HG02884 (cell line): Measurements from ENCODE around the gene ALAD.
"Not testable (repeated sequence)": the region's sequence is repeated elsewhere in the genome, so short reads cannot be mapped to it uniquely, and the experiment has no call there.

ENCODE experiments used
- ATAC-seq: cut with Tn5 transposase; IDR thresholded peaks from one replicate; pipeline ENCODE4 v1.9.1; 2021; ENCODE audit warnings: mild to moderate bottlenecking, moderate library complexity; ENCODE audit not compliant: unreplicated experiment

ALAD gene

GRCh38 chr9:113375057-113376023, 25.7 kb downstream of the ALAD start:
- no peak for ATAC-seq

GRCh38 chr9:113373676-113374392, 27.2 kb downstream of the ALAD start:
- ATAC-seq, result no peak

DNA sequence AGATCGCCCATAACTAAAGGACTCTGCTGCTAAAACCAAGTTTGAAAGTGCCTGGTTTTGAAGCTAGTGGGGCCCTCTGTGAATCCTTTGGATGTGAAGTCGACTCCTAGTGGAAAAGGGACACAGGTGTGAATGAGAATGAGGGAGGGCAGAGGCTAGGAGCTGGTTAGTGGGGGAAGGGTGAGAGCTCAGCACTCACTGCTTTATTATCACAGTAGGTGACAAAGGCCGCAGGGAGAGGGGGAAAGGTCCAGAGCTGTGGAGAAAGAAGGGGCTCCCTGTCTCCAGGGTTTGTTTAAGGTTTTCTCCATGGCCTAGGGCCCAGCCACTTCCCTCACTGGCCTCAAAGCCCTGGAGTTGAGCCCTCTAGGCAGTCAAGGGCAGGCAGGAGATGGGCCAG, 27.8 kb downstream of the ALAD start:
- ATAC-seq, result no peak

DNA sequence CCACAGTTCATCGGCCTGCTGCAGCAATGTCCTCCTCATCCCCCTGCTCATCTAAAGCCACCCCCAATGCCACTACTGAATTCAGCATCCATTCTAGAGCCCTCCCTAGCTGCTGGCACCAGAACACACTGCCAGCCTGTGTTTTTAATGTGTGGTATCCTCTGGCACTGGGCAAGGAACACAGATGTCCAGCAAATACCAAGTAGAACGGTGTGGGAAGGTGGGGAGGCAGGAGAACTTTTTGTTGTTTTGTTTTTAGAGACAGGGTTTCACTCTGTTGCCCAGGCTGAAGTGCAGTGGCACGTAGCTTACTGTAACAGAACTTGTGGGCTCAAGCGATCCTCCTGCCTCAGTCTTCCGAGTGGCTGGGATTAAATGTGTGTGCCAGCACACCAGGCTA, 29.0 kb downstream of the ALAD start:
- ATAC-seq, result no peak

GRCh38 chr9:113370806-113371325, 30.2 kb downstream of the ALAD start:
- no peak for ATAC-seq

DNA sequence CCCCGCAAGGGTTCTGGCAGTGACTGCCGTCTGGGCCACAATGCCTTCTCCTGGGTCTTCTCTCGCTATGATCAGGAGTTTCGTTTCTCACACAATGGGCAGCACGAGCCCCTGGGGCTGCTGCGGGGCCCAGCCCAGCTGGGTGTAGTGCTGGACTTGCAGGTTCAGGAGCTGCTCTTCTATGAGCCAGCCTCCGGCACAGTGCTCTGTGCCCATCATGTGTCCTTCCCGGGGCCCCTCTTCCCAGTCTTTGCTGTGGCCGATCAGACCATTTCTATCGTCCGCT, 31.3 kb downstream of the ALAD start:
- ATAC-seq, result no peak

GRCh38 chr9:113368982-113369854, 31.9 kb downstream of the ALAD start:
- ATAC-seq, result no peak

- ATAC-seq, result no peak
These were observed 32.6 kb downstream of the ALAD start for GRCh38 chr9:113368348-113368981.

DNA sequence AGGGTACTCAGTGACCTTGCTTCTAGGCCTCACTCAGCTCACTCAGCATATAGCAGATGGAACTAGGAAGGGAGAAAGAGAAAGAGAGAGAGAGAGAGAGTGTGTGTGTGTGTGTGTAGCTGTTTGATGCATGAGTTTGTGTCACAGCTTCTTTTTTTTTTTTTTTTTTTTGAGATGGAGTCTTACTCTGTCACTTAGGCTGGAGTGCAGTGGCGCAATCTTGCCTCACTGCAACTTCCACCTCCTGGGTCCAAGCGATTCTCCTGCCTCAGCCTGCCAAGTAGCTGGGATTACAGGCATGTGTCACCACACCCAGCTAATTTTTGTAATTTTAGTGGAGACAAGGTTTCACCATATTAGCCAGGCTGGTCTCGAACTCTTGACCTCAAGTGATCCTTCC, 35.4 kb downstream of the ALAD start:
- ATAC-seq, result not testable (repeated sequence)

GRCh38 chr9:113364951-113365350, 36.1 kb downstream of the ALAD start:
- no peak for ATAC-seq

GRCh38 chr9:113363336-113363735, 37.7 kb downstream of the ALAD start:
- ATAC-seq, result no peak

DNA sequence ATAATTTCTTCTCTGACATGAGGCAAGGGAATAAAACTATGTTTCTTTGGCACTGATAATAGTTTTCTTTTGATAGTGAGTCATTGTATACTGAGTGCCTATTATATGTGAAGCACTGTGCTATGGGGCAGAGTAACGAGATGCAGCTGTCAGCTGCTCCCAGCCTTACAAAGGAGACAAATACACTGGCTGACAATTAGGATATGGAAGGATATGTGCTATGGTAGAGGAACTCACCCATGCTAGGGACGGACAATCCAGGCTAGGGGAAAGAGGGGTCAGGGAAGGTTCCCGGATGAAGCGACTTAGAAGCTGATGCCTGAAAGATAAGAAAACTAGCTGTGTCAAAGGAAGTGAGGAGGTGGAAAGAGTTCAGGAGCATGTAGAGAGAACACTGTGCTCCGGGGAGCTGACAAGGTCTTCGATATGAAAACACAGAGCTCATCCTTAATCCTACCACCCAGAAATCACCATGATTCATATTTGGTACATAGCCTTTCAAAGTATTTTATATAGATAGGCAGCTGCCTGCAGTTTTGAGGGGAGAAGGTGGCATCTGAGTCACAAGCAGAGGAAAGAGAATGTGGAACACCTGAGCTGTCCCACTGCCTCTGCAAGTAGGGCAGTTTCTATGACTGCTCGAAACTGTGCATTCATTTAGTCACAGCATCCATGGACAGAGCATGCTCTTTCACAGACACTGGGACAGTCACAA, 39.6 kb downstream of the ALAD start:
- ATAC-seq, result no peak

DNA sequence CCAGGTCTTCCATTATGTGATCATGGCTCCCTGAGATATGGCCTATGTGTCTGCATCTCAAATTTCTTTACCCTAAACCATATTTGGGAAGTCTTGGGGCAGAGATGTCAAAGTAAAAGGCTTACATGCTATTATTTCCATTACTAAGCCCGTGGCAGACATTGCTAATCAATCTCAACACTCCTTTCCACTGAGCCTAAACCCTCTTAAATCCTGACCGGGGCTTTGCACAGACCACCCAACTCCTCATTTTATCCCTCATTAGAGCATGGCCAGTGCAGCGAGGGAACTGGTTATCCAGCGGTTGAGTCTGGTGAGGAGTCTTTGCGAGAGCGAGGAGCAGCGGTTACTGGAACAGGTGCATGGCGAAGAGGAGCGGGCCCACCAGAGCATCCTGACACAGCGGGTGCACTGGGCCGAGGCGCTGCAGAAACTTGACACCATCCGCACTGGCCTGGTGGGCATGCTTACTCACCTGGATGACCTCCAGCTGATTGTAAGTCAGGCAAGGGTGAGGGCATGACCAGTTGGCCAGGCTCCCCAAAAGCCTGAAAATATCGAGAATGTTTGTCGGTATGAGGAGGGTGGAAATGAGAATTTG, 40.7 kb downstream of the ALAD start:
- no peak for ATAC-seq

- ATAC-seq, result no peak
These were observed 41.7 kb downstream of the ALAD start for GRCh38 chr9:113359385-113359784.

DNA sequence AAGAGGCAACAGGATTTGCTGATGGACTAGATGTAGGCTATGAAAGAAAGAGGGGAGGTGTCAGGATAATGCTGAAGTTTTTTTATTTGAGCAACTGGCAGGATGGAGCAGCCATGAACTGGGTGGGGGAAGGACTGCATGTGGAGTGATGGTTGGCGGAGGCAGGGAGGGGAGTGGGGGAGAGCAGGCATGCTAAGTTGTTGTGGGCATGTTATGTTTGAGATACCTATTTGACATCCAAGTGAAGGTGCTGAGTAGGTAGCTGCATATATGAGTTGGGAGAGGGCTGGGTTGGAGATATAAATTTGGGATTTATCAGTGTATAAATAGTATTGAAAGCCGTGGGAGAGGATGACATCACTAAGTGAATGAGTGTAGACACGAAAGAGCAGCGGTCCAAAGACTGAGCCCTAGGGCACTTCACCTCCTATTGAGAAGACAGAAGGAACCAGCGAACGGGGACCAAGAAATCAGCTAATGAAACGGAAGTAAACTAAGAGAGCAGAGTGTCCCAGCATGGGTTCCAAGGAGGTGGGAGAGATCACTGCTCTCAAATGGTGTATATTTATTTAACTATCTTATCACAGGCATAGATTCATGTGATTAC, 44.3 kb downstream of the ALAD start:
- ATAC-seq, result no peak

DNA sequence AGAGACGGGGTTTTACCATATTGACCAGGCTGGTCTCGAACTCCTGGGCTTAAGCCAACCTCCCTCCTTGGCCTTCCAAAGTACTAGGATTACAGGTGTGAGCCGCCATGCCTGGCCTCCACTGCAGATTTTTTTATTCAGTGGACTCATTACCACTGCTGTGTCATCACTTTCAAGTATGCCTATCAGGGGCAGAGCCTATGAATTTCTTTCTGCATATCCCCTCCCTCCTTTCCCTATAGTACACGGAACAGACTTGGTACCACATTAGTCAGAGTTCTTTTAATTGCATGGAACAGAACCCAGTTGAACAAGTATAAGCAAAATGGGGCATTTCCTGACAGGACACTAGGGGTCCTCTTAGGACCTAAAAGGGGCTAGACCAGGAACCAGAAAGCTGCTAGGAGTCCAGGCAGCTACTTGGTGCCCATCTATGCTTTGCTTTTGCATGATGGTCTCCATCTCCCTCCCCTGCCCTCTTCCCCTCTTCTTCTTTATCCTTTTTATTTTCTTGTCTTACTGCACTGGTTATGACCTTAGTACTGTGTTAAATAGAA, 46.0 kb downstream of the ALAD start:
- no peak for ATAC-seq

GRCh38 chr9:113352411-113352810, 48.7 kb downstream of the ALAD start:
- ATAC-seq, result no peak

- no peak for ATAC-seq
These were observed 49.1 kb downstream of the ALAD start for GRCh38 chr9:113352006-113352405.

GRCh38 chr9:113350937-113351336, 50.1 kb downstream of the ALAD start:
- peak; percentile 42 for ATAC-seq
